ENCODE results near the gene SLC30A5. TPM values are rescaled to one million over a fixed set of nuclear protein-coding genes. Genes with fewer than 3 reads are reported as not detected.
"Not testable (repeated sequence)": the region's sequence is repeated elsewhere in the genome, so short reads cannot be mapped to it uniquely, and the experiment has no call there.

SLC30A5 gene
- total RNA-seq, 1 donor from 2014 or later, result 30.2 TPM

GRCh38 chr5:69092969-69093368 lies 845 bp upstream of the SLC30A5 start:
- no peak for ATAC-seq
- DNase-seq, result no peak
- intact Hi-C loops (cut with micrococcal nuclease), result no loop called here

- DNase-seq, result no peak
- intact Hi-C loops (cut with micrococcal nuclease), result no loop called here
- no peak for ATAC-seq
These were observed 5.5 kb downstream of the SLC30A5 start for GRCh38 chr5:69099302-69099701.

GRCh38 chr5:69103521-69103920 lies 9.7 kb downstream of the SLC30A5 start:
- intact Hi-C loops (cut with micrococcal nuclease), result no loop called here

GRCh38 chr5:69105996-69106906 lies 12.4 kb downstream of the SLC30A5 start:
- DNase-seq (no peak), ATAC-seq (no peak)
- intact Hi-C loops (cut with micrococcal nuclease), result no loop called here

More at GRCh38 chr5:69103521-69103920, 9.7 kb downstream of the SLC30A5 start:
- DNase-seq (no peak), ATAC-seq (no peak)

- not testable (repeated sequence) for ATAC-seq
These were observed 14.6 kb downstream of the SLC30A5 start for GRCh38 chr5:69108367-69108766.

GRCh38 chr5:69113851-69114250 lies 20.0 kb downstream of the SLC30A5 start:
- ATAC-seq (no peak), DNase-seq (no peak)
- intact Hi-C loops (cut with micrococcal nuclease), result no loop called here

More at GRCh38 chr5:69108367-69108766, 14.6 kb downstream of the SLC30A5 start:
- intact Hi-C loops (cut with micrococcal nuclease); DNase-seq: not testable (repeated sequence)

- DNase-seq (no peak), ATAC-seq (no peak)
- intact Hi-C loops (cut with micrococcal nuclease), result no loop called here
These were observed 21.7 kb downstream of the SLC30A5 start for GRCh38 chr5:69115526-69115925.

GRCh38 chr5:69129413-69129812 lies 35.6 kb downstream of the SLC30A5 start:
- ATAC-seq, result no peak
- intact Hi-C loops (cut with micrococcal nuclease), result no loop called here

GRCh38 chr5:69130241-69130640 lies 36.4 kb downstream of the SLC30A5 start:
- intact Hi-C loops (cut with micrococcal nuclease), result no loop called here
- DNase-seq, result no peak
- ATAC-seq, result no peak

More at GRCh38 chr5:69129413-69129812, 35.6 kb downstream of the SLC30A5 start:
- DNase-seq, result no peak

- DNase-seq, result no peak
- no peak for ATAC-seq
- intact Hi-C loops (cut with micrococcal nuclease), result no loop called here
These were observed 37.5 kb downstream of the SLC30A5 start for GRCh38 chr5:69131304-69131703.

- no peak for DNase-seq
- no peak for ATAC-seq
- intact Hi-C loops (cut with micrococcal nuclease), result no loop called here
These were observed 40.3 kb downstream of the SLC30A5 start for GRCh38 chr5:69134126-69134525.

- intact Hi-C loops (cut with micrococcal nuclease), result no loop called here
- no peak for DNase-seq
- ATAC-seq, result no peak
These were observed 42.5 kb downstream of the SLC30A5 start for GRCh38 chr5:69136293-69136692.

- ATAC-seq, result not testable (repeated sequence)
These were observed 43.4 kb downstream of the SLC30A5 start for GRCh38 chr5:69137208-69137607.

GRCh38 chr5:69137807-69138206 lies 44.0 kb downstream of the SLC30A5 start:
- no peak for ATAC-seq
- intact Hi-C loops (cut with micrococcal nuclease), result no loop called here
- DNase-seq, result no peak

More at GRCh38 chr5:69137208-69137607, 43.4 kb downstream of the SLC30A5 start:
- intact Hi-C loops (cut with micrococcal nuclease); DNase-seq: not testable (repeated sequence)

GRCh38 chr5:69138766-69139165 lies 45.0 kb downstream of the SLC30A5 start:
- ATAC-seq, result no peak
- DNase-seq, result no peak
- intact Hi-C loops (cut with micrococcal nuclease), result no loop called here

- intact Hi-C loops (cut with micrococcal nuclease); DNase-seq; ATAC-seq: not testable (repeated sequence)
These were observed 46.4 kb downstream of the SLC30A5 start for GRCh38 chr5:69140239-69140638.

GRCh38 chr5:69140827-69141226 lies 47.0 kb downstream of the SLC30A5 start:
- intact Hi-C loops (cut with micrococcal nuclease), result no loop called here

GRCh38 chr5:69148576-69148975 lies 54.8 kb downstream of the SLC30A5 start:
- ATAC-seq; DNase-seq; intact Hi-C loops (cut with micrococcal nuclease): not testable (repeated sequence)

More at GRCh38 chr5:69140827-69141226, 47.0 kb downstream of the SLC30A5 start:
- ATAC-seq (no peak), DNase-seq (no peak)

- no peak for ATAC-seq
- intact Hi-C loops (cut with micrococcal nuclease), result no loop called here
- no peak for DNase-seq
These were observed 55.3 kb downstream of the SLC30A5 start for GRCh38 chr5:69148981-69149675.

GRCh38 chr5:69149676-69150010 lies 55.8 kb downstream of the SLC30A5 start:
- intact Hi-C loops (cut with micrococcal nuclease), result no loop called here
- ATAC-seq (no peak), DNase-seq (no peak)
